MCF 10A (cell line): Measurements from ENCODE around the gene GPN2. TPM values are rescaled to one million over a fixed set of nuclear protein-coding genes. Genes with fewer than 3 reads are reported as not detected.
"Not testable (repeated sequence)": the region's sequence is repeated elsewhere in the genome, so short reads cannot be mapped to it uniquely, and the experiment has no call there.

Experiments
- BruUV-seq: library from RNA; stranded (reverse); fragments of 400-500 nt; replicated peaks from 2 replicates; lab custom pipeline; 2021; lab: Mats Ljungman, UMichigan
- CTCF ChIA-PET: fragments of 300-600 bp; sonication (Branson Sonifier 250); formaldehyde crosslinking; extraction: SDS; loops from one replicate; lab custom pipeline; 2021; ENCODE audit warnings: antibody characterized with exemption, inconsistent platforms; lab: Yijun Ruan, JAX
- POLR2A ChIA-PET: fragments of 300-600, 350-650 bp; sonication (Branson Sonifier 250); formaldehyde crosslinking; extraction: SDS; loops from one replicate; lab custom pipeline; 2020; ENCODE audit warnings: antibody characterized with exemption, inconsistent platforms; lab: Yijun Ruan, JAX
- DNase-seq: peaks from one replicate; pipeline ENCODE4 v3.0.0-alpha.2; 2018; ENCODE audit not compliant: unreplicated experiment
- H3K27ac Mint-ChIP-seq: one replicate; pipeline ENCODE4 v1.8.0; 2022; ENCODE audit warnings: mild to moderate bottlenecking, low read depth, mixed read lengths; ENCODE audit not compliant: unreplicated experiment
- H3K27me3 Mint-ChIP-seq: one replicate; pipeline ENCODE4 v1.8.0; 2022; ENCODE audit warnings: mixed read lengths; ENCODE audit not compliant: insufficient read depth, unreplicated experiment
- H3K36me3 Mint-ChIP-seq: one replicate; pipeline ENCODE4 v1.8.0; 2022; ENCODE audit warnings: mild to moderate bottlenecking, moderate library complexity, mixed read lengths; ENCODE audit not compliant: insufficient read depth, unreplicated experiment
- H3K4me1 Mint-ChIP-seq: one replicate; pipeline ENCODE4 v1.8.0; 2022; ENCODE audit warnings: mixed read lengths; ENCODE audit not compliant: insufficient read depth, unreplicated experiment
- H3K4me3 Mint-ChIP-seq: one replicate; pipeline ENCODE4 v1.8.0; 2022; ENCODE audit warnings: mild to moderate bottlenecking, moderate library complexity, mixed read lengths; ENCODE audit not compliant: unreplicated experiment
- H3K9me3 Mint-ChIP-seq: one replicate; pipeline ENCODE4 v1.8.0; 2022; ENCODE audit warnings: mixed read lengths; ENCODE audit not compliant: unreplicated experiment
- intact Hi-C: fragments of 100-400 bp; cut with micrococcal nuclease; formaldehyde crosslinking; loops from 2 replicates; pipeline ENCODE4 v1.14.1; 2022
- total RNA-seq: library from RNA; stranded (reverse); gene quantifications from 2 replicates; pipeline ENCODE4 v1.2.3, GENCODE V29; 2022
- TF ChIP-seq, protein P1 (sequence below): fragments of 200-600 bp; IDR thresholded peaks from one replicate; pipeline ENCODE4 v1.8.0; 2022; ENCODE audit warnings: antibody characterized with exemption, mild to moderate bottlenecking; ENCODE audit not compliant: unreplicated experiment

The GPN2 gene
- total RNA-seq, 1 experiment from 2014 or later, result 39.7 TPM

- no peaks in the 10 kb centered on the region for H3K4me1 Mint-ChIP-seq
- H3K9me3 Mint-ChIP-seq, result no peaks in the 10 kb centered on the region
- no peaks in the 10 kb centered on the region for H3K27me3 Mint-ChIP-seq
- H3K36me3 Mint-ChIP-seq, result peaks cover 38% of the 10 kb centered on the region
- H3K27ac Mint-ChIP-seq, result no peak overlapping the region
- no peak overlapping the region for H3K4me3 Mint-ChIP-seq
- intact Hi-C loops, result no loop called here
- CTCF ChIA-PET, result interaction anchor here (1.4 to 3.3 kb wide), 6 partner anchors 11 to 278 kb away, joined by 4 to 27 read pairs (median 16); no protein-coding TSS in a partner anchor
- POLR2A ChIA-PET, result interaction anchor here (1.0 to 3.0 kb wide), 6 partner anchors 10 to 66 kb away, joined by 3 to 12 read pairs (median 6); no protein-coding TSS in a partner anchor
- DNase-seq, result no peak
- no TSS peak for BruUV-seq
- TF ChIP-seq, protein P1, sequence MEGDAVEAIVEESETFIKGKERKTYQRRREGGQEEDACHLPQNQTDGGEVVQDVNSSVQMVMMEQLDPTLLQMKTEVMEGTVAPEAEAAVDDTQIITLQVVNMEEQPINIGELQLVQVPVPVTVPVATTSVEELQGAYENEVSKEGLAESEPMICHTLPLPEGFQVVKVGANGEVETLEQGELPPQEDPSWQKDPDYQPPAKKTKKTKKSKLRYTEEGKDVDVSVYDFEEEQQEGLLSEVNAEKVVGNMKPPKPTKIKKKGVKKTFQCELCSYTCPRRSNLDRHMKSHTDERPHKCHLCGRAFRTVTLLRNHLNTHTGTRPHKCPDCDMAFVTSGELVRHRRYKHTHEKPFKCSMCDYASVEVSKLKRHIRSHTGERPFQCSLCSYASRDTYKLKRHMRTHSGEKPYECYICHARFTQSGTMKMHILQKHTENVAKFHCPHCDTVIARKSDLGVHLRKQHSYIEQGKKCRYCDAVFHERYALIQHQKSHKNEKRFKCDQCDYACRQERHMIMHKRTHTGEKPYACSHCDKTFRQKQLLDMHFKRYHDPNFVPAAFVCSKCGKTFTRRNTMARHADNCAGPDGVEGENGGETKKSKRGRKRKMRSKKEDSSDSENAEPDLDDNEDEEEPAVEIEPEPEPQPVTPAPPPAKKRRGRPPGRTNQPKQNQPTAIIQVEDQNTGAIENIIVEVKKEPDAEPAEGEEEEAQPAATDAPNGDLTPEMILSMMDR, result no peak
These were observed 12.8 kb downstream of the GPN2 start for GRCh38 chr1:26877326-26877725.

- ChIA-PET POLR2A (interaction anchor here (1.3 to 4.5 kb wide), 4 partner anchors 9 to 16 kb away, joined by 3 to 18 read pairs (median 10); partner anchors contain the start of gene SFN), CTCF (interaction anchor here (0.6 to 5.8 kb wide), 2 partner anchors 13 to 18 kb away, joined by 3 to 28 read pairs; partner anchors contain the start of gene SFN)
- TF ChIP-seq, protein P1, result no peak
- Mint-ChIP-seq H3K36me3 (peaks cover 18% of the 10 kb centered on the region), H3K9me3 (no peaks in the 10 kb centered on the region), H3K4me3 (no peak overlapping the region), H3K27ac (peak overlapping the region; percentile 40), H3K27me3 (no peaks in the 10 kb centered on the region), H3K4me1 (no peaks in the 10 kb centered on the region)
- intact Hi-C loops, result no loop called here
- no peak for DNase-seq
- no TSS peak for BruUV-seq
These were observed 15.2 kb downstream of the GPN2 start for GRCh38 chr1:26874896-26875295.

DNA sequence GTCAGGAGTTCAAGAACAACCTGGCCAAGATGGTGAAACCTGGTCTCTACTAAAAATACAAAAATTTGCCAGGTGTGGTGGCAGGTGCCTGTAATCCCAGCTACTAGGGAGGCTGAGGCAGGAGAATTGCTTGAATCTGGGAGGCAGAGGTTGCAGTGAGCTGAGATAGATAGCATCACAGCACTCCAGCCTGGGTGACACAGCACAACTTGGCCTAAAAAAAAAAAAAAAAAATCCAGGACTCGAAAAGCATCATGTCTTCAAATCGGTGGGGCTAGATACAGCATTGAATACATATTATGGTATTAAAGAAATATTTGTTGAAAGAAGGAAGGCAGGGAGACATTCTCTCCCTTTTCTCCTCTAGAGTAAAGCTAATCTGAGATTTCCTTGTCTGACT is 17.0 kb downstream of the GPN2 start:
- H3K4me3 Mint-ChIP-seq, intact Hi-C loops, H3K4me1 Mint-ChIP-seq, H3K27me3 Mint-ChIP-seq, H3K9me3 Mint-ChIP-seq, H3K27ac Mint-ChIP-seq, BruUV-seq, DNase-seq, H3K36me3 Mint-ChIP-seq: not testable (repeated sequence)
- ChIA-PET CTCF (interaction anchor here (1.4 to 5.8 kb wide), 2 partner anchors 8 to 11 kb away, joined by 5 to 28 read pairs; partner anchors contain the start of gene SFN), POLR2A (interaction anchor here (0.6 to 4.5 kb wide), 5 partner anchors 8 to 37 kb away, joined by 3 to 18 read pairs (median 3); no protein-coding TSS in a partner anchor)

- Mint-ChIP-seq H3K27ac (peak overlapping the region; percentile 94), H3K9me3 (no peaks in the 10 kb centered on the region), H3K4me1 (peaks cover 21% of the 10 kb centered on the region), H3K27me3 (no peaks in the 10 kb centered on the region), H3K4me3 (peak overlapping the region; percentile 97), H3K36me3 (peaks cover 10% of the 10 kb centered on the region)
- ChIA-PET POLR2A (interaction anchor here (0.6 to 9.7 kb wide), 36 partner anchors 8 to 392 kb away, joined by 3 to 131 read pairs (median 5); partner anchors contain the start of genes GPATCH3, GPN2, KDF1 and PIGV), CTCF (interaction anchor here (0.6 to 4.2 kb wide), 9 partner anchors 10 to 76 kb away, joined by 3 to 27 read pairs (median 4); no protein-coding TSS in a partner anchor)
- peak; percentile 99 for DNase-seq
- intact Hi-C loops, result loop anchor here (2.0 kb wide), 1 partner anchor 16 kb away; no protein-coding TSS in a partner anchor
- BruUV-seq, result no TSS peak
- TF ChIP-seq, protein P1, result no peak
These were observed 25.2 kb downstream of the GPN2 start for GRCh38 chr1:26864610-26865480.
